Measurements from ENCODE around the gene CACNA1C.

The CACNA1C gene

GRCh38 chr12:2383325-2384028, 330.7 kb downstream of the CACNA1C start:
- Histone ChIP-seq H3K27me3 (ENCODE audit: control insufficient read depth, insufficient read depth, low read length) (peaks cover 2% of the 10 kb centered on the region), H3K4me3 (ENCODE audit: low read length) (no peak overlapping the region), H3K9ac (ENCODE audit: low read length) (no peak overlapping the region), H3K36me3 (ENCODE audit: control insufficient read depth, insufficient read depth, low read length) (no peaks in the 10 kb centered on the region), H3K9me3 (ENCODE audit: control insufficient read depth, low read length) (no peaks in the 10 kb centered on the region), H3K4me1 (ENCODE audit: control insufficient read depth, insufficient read depth, low read length) (peaks cover 8% of the 10 kb centered on the region)

GRCh38 chr12:2384029-2384386, 331.2 kb downstream of the CACNA1C start:
- Histone ChIP-seq H3K36me3 (ENCODE audit: control insufficient read depth, insufficient read depth, low read length) (no peaks in the 10 kb centered on the region), H3K4me1 (ENCODE audit: control insufficient read depth, insufficient read depth, low read length) (peaks cover 8% of the 10 kb centered on the region), H3K27me3 (ENCODE audit: control insufficient read depth, insufficient read depth, low read length) (peaks cover 2% of the 10 kb centered on the region), H3K9me3 (ENCODE audit: control insufficient read depth, low read length) (no peaks in the 10 kb centered on the region), H3K9ac (ENCODE audit: low read length) (no peak overlapping the region), H3K4me3 (ENCODE audit: low read length) (no peak overlapping the region)

GRCh38 chr12:2384533-2385351, 332.0 kb downstream of the CACNA1C start:
- H3K27me3 ChIP-seq (ENCODE audit: control insufficient read depth, insufficient read depth, low read length): peaks cover 2% of the 10 kb centered on the region
- H3K4me3 ChIP-seq (ENCODE audit: low read length): no peak overlapping the region
- no peaks in the 10 kb centered on the region for H3K9me3 ChIP-seq (ENCODE audit: control insufficient read depth, low read length)
- H3K36me3 ChIP-seq (ENCODE audit: control insufficient read depth, insufficient read depth, low read length): no peaks in the 10 kb centered on the region
- H3K4me1 ChIP-seq (ENCODE audit: control insufficient read depth, insufficient read depth, low read length): peaks cover 8% of the 10 kb centered on the region
- H3K9ac ChIP-seq (ENCODE audit: low read length): no peak overlapping the region

GRCh38 chr12:2385529-2385928, 332.7 kb downstream of the CACNA1C start:
- Histone ChIP-seq H3K9me3 (ENCODE audit: control insufficient read depth, low read length) (no peaks in the 10 kb centered on the region), H3K9ac (ENCODE audit: low read length) (no peak overlapping the region), H3K4me1 (ENCODE audit: control insufficient read depth, insufficient read depth, low read length) (peaks cover 8% of the 10 kb centered on the region), H3K4me3 (ENCODE audit: low read length) (no peak overlapping the region), H3K36me3 (ENCODE audit: control insufficient read depth, insufficient read depth, low read length) (no peaks in the 10 kb centered on the region), H3K27me3 (ENCODE audit: control insufficient read depth, insufficient read depth, low read length) (peaks cover 2% of the 10 kb centered on the region)

- Histone ChIP-seq H3K27me3 (ENCODE audit: control insufficient read depth, insufficient read depth, low read length) (peaks cover 2% of the 10 kb centered on the region), H3K4me3 (ENCODE audit: low read length) (no peak overlapping the region), H3K36me3 (ENCODE audit: control insufficient read depth, insufficient read depth, low read length) (no peaks in the 10 kb centered on the region), H3K4me1 (ENCODE audit: control insufficient read depth, insufficient read depth, low read length) (peaks cover 8% of the 10 kb centered on the region), H3K9me3 (ENCODE audit: control insufficient read depth, low read length) (no peaks in the 10 kb centered on the region), H3K9ac (ENCODE audit: low read length) (no peak overlapping the region)
These were observed 333.8 kb downstream of the CACNA1C start for GRCh38 chr12:2386566-2386965.

- Histone ChIP-seq H3K4me1 (ENCODE audit: control insufficient read depth, insufficient read depth, low read length) (peaks cover 8% of the 10 kb centered on the region), H3K36me3 (ENCODE audit: control insufficient read depth, insufficient read depth, low read length) (no peaks in the 10 kb centered on the region), H3K27me3 (ENCODE audit: control insufficient read depth, insufficient read depth, low read length) (peaks cover 2% of the 10 kb centered on the region), H3K4me3 (ENCODE audit: low read length) (no peak overlapping the region), H3K9ac (ENCODE audit: low read length) (no peak overlapping the region), H3K9me3 (ENCODE audit: control insufficient read depth, low read length) (no peaks in the 10 kb centered on the region)
These were observed 334.5 kb downstream of the CACNA1C start for GRCh38 chr12:2387103-2387834.

- Histone ChIP-seq H3K36me3 (ENCODE audit: control insufficient read depth, insufficient read depth, low read length) (no peaks in the 10 kb centered on the region), H3K4me1 (ENCODE audit: control insufficient read depth, insufficient read depth, low read length) (no peaks in the 10 kb centered on the region), H3K9me3 (ENCODE audit: control insufficient read depth, low read length) (no peaks in the 10 kb centered on the region), H3K9ac (ENCODE audit: low read length) (no peak overlapping the region), H3K27me3 (ENCODE audit: control insufficient read depth, insufficient read depth, low read length) (peaks cover 2% of the 10 kb centered on the region), H3K4me3 (ENCODE audit: low read length) (no peak overlapping the region)
These were observed 336.4 kb downstream of the CACNA1C start for GRCh38 chr12:2389079-2389790.

- H3K27me3 ChIP-seq (ENCODE audit: control insufficient read depth, insufficient read depth, low read length): peaks cover 2% of the 10 kb centered on the region
- H3K9ac ChIP-seq (ENCODE audit: low read length): no peak overlapping the region
- H3K9me3 ChIP-seq (ENCODE audit: control insufficient read depth, low read length): no peaks in the 10 kb centered on the region
- H3K4me3 ChIP-seq (ENCODE audit: low read length): no peak overlapping the region
- H3K36me3 ChIP-seq (ENCODE audit: control insufficient read depth, insufficient read depth, low read length): no peaks in the 10 kb centered on the region
- H3K4me1 ChIP-seq (ENCODE audit: control insufficient read depth, insufficient read depth, low read length): no peaks in the 10 kb centered on the region
These were observed 337.3 kb downstream of the CACNA1C start for GRCh38 chr12:2390133-2390532.

- Histone ChIP-seq H3K9me3 (ENCODE audit: control insufficient read depth, low read length) (no peaks in the 10 kb centered on the region), H3K27me3 (ENCODE audit: control insufficient read depth, insufficient read depth, low read length) (peaks cover 2% of the 10 kb centered on the region), H3K36me3 (ENCODE audit: control insufficient read depth, insufficient read depth, low read length) (no peaks in the 10 kb centered on the region), H3K4me1 (ENCODE audit: control insufficient read depth, insufficient read depth, low read length) (peaks cover 2% of the 10 kb centered on the region), H3K9ac (ENCODE audit: low read length) (no peak overlapping the region), H3K4me3 (ENCODE audit: low read length) (no peak overlapping the region)
These were observed 338.1 kb downstream of the CACNA1C start for GRCh38 chr12:2390850-2391390.

- no peak overlapping the region for H3K4me3 ChIP-seq (ENCODE audit: low read length)
- H3K4me1 ChIP-seq (ENCODE audit: control insufficient read depth, insufficient read depth, low read length): peaks cover 4% of the 10 kb centered on the region
These were observed 339.0 kb downstream of the CACNA1C start for GRCh38 chr12:2391740-2392331.

GRCh38 chr12:2393016-2393415, 340.2 kb downstream of the CACNA1C start:
- H3K4me1 ChIP-seq (ENCODE audit: control insufficient read depth, insufficient read depth, low read length): peaks cover 4% of the 10 kb centered on the region
- H3K36me3 ChIP-seq (ENCODE audit: control insufficient read depth, insufficient read depth, low read length): no peaks in the 10 kb centered on the region

More at GRCh38 chr12:2391740-2392331, 339.0 kb downstream of the CACNA1C start:
- H3K9me3 ChIP-seq (ENCODE audit: control insufficient read depth, low read length): no peaks in the 10 kb centered on the region
- no peak overlapping the region for H3K9ac ChIP-seq (ENCODE audit: low read length)
- peaks cover 2% of the 10 kb centered on the region for H3K27me3 ChIP-seq (ENCODE audit: control insufficient read depth, insufficient read depth, low read length)
- H3K36me3 ChIP-seq (ENCODE audit: control insufficient read depth, insufficient read depth, low read length): no peaks in the 10 kb centered on the region

More at GRCh38 chr12:2393016-2393415, 340.2 kb downstream of the CACNA1C start:
- Histone ChIP-seq H3K27me3 (ENCODE audit: control insufficient read depth, insufficient read depth, low read length) (peaks cover 2% of the 10 kb centered on the region), H3K9ac (ENCODE audit: low read length) (no peak overlapping the region), H3K9me3 (ENCODE audit: control insufficient read depth, low read length) (no peaks in the 10 kb centered on the region), H3K4me3 (ENCODE audit: low read length) (no peak overlapping the region)

Data from mucosa of stomach (tissue), 1 donor.